GM12801 (cell line): Measurements from ENCODE around the gene CCL13.

ENCODE experiments used
- TF ChIP-seq, protein P1 (sequence below): IDR thresholded peaks from one replicate; pipeline ENCODE4 v1.5.1; 2011; ENCODE audit warnings: control low read depth; ENCODE audit not compliant: insufficient read length; ENCODE audit errors: extremely low read depth

The CCL13 gene

DNA sequence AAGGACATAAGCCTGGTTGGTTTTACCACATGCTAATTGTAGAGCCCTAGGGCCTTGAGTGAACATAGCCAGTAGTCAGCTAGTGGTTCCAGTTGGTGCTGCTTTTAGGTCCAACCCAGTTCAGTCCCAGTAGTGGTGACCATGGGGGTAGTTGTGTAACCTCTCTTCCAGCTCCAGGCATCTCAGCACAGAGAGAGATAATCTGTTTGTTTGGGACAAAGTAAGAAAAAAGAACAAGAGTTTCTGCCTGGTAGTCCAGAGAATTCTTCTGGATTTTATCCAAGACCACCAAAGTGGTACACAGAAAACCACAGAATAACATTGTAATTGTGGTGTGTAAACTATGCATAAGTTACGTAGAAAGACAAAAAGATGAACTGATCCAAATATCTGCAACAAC is 5.2 kb upstream of the CCL13 start:
- TF ChIP-seq, protein P1, sequence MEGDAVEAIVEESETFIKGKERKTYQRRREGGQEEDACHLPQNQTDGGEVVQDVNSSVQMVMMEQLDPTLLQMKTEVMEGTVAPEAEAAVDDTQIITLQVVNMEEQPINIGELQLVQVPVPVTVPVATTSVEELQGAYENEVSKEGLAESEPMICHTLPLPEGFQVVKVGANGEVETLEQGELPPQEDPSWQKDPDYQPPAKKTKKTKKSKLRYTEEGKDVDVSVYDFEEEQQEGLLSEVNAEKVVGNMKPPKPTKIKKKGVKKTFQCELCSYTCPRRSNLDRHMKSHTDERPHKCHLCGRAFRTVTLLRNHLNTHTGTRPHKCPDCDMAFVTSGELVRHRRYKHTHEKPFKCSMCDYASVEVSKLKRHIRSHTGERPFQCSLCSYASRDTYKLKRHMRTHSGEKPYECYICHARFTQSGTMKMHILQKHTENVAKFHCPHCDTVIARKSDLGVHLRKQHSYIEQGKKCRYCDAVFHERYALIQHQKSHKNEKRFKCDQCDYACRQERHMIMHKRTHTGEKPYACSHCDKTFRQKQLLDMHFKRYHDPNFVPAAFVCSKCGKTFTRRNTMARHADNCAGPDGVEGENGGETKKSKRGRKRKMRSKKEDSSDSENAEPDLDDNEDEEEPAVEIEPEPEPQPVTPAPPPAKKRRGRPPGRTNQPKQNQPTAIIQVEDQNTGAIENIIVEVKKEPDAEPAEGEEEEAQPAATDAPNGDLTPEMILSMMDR: no peak

DNA sequence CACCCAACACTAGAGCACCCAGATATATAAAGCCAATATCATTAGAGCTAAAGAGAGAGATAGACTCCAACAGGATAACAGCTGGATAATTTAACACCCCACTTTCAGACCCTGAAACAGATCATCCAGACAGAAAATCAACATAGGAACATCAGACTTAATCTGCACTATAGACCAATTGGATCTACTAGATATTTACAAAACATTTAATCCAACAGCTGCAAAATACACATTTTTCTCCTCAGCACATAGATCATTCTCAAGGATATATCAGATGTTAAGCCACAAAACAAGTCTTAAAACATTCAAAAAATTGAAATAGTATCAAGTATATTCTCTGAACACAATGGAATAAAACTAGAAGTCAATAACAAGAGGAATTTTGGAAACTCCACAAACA is 4.1 kb upstream of the CCL13 start:
- TF ChIP-seq, protein P1: no peak

DNA sequence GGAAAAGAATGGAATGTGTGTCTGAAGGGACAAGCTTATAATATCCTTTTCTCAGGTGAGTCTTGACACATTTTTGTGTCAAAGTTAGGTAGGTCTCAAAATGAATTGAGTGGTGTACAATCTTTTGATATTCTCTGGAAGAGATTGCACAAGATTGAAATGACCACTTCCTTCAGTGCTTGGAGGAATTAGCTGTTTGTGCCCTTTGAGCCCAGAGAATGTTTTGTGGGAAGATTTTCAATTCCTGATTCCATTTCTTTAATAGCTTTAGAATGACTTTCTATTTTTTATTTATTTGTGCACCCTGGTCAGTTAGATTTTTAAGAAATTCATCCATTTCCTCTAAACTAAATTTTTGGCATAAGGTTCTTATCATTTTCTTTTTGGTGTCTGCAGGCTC is 1.6 kb upstream of the CCL13 start:
- TF ChIP-seq, protein P1: no peak

DNA sequence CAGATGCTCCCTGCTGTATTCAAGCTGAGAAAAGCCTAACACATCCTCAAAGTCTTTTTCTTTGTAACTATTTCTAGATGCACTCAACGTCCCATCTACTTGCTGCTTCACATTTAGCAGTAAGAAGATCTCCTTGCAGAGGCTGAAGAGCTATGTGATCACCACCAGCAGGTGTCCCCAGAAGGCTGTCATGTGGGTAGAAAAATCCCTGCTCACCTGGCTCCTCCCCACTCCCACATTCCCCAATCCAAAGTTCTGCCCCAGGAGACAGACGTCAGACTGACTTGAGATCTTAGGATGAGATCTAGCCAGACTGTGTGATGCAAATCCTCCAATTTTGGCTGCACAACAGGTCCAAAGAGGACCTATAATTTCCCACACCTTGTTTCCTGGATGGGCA is 1.1 kb downstream of the CCL13 start:
- TF ChIP-seq, protein P1: no peak

DNA sequence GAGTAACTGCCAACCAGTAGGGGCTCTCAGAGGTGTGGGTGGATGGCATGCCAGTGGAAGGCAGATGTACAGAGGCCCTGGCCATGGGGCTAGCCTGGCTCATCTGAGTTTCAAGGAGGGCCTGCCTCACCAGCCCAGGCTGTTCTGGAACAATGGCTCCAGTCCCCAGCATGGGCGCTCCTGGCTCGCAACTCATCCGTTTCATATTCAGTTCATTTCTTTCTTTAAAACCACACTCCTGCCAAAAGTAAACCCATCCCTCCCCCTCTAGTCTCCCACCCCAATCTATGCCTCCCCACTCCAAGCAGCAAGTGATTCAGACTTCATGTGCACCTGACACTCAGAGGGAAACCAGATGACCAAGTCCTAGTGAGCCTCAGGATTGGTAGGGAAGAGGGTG is 2.4 kb downstream of the CCL13 start:
- TF ChIP-seq, protein P1: no peak

DNA sequence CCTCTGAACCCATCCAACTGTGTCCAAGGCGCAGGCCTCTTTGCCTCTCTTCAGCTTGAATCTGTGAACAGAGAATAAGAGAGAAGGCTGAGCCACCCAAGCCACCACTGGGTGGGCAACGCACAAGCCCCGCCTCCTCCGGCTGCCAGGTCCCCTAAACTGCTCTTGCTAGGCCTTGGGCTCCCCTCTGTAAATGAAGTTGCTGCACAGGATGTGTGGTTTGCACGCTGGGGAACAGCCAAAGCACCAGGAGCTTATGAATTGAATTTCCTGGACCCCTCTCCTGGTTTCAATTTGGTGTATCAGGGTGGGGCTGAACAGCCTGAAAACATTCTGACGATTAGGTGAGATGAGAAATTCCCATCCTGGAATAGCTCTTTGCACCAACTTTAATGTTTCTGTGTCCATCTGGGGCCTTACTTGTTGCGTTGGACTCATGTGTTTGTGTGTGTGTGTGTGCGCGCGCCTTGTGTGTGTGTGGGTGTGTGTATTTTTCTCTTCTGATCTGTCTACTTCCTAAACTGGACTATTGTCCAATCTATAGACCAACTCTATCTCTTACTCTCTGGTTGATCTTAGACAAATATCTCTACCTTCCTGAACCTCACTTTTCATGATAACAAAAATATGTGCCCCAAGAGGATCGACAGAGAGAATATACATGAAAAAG is 4.5 kb downstream of the CCL13 start:
- TF ChIP-seq, protein P1: no peak

DNA sequence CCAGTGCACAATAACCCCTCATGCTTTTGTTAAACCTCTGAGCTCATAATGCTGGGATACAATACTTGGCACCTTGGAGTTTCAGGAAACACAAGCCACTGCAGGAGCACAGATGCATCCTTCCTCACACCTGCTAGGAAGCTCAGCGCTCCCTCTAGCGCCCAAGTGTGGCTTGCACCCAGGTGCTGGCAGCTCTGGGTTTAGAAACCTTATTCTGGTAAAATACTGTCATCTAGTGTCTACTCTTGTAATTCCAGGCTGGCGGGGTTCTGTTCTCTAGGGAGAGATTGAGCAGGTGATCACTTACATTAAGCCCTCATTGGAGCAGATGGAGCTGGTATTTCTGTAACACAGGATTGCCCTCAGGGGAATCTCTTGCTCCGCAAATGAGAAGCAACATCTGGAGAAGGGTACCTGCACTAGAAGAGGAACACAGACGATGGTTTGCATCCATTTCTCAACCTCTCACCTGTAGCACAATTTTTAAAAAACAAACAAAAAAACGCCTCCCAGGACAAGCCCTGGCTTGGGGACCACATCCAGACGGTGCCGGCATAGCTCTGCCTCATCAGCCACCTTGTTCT is 5.3 kb downstream of the CCL13 start:
- TF ChIP-seq, protein P1: peak; percentile 98
